ENCODE measurements around the gene ACIN1. TPM values are rescaled to one million over a fixed set of nuclear protein-coding genes. Genes with fewer than 3 reads are reported as not detected.

Gene ACIN1
- total RNA-seq, 2 experiments from 2014 or later: 132 to 139 TPM

DNA sequence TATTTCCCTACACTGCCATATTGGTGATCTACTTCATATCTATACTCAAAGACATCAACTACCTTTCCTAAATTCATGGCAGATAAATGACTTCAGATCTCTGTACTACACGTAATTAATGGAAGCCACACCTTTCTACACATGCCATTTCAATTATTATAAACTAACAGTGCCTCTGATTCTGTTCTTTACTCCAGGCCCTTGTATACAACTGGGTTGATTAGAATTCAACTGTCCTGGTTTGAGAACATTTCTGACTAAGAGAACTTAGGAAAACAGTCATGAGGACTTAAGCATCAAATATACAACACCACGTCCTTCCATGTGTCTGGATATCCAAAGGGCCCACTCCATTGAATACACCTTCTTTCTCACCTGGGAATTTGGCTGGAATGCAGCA, 1.8 kb downstream of the ACIN1 start:
- no peak overlapping the region for H3K4me3 Mint-ChIP-seq
- H3K27me3 Mint-ChIP-seq: no peaks in the 10 kb centered on the region
- ATAC-seq (no peak), DNase-seq (no peak)
- intact Hi-C loops (cut with micrococcal nuclease): no loop called here
- CTCF ChIA-PET: interaction anchor here (0.7 to 8.6 kb wide), 8 partner anchors 12 to 107 kb away, joined by 3 to 84 read pairs (median 6); partner anchors contain the start of gene CDH24
- POLR2A ChIA-PET: no interaction called here
- H3K9me3 Mint-ChIP-seq: no peaks in the 10 kb centered on the region
- H3K36me3 Mint-ChIP-seq (ENCODE audit: low read depth): peaks cover 39% of the 10 kb centered on the region
- TF ChIP-seq CTCF (IDR thresholded peaks at IDR 0.05): no peak
- H3K27ac Mint-ChIP-seq: no peak overlapping the region
- H3K4me1 Mint-ChIP-seq (ENCODE audit: low read depth): peaks cover 38% of the 10 kb centered on the region

GRCh38 chr14:23091294-23092225, 3.4 kb downstream of the ACIN1 start:
- DNase-seq (no peak), ATAC-seq (no peak)
- H3K4me3 Mint-ChIP-seq: no peak overlapping the region
- ChIA-PET POLR2A (interaction anchor here (0.6 to 3.0 kb wide), 5 partner anchors 10 to 1796 kb away, joined by 3 to 10 read pairs (median 4); no protein-coding TSS in a partner anchor), CTCF (interaction anchor here (0.6 to 8.6 kb wide), 12 partner anchors 10 to 512 kb away, joined by 3 to 84 read pairs (median 6); partner anchors contain the start of gene CDH24)
- no peaks in the 10 kb centered on the region for H3K9me3 Mint-ChIP-seq
- TF ChIP-seq CTCF (IDR thresholded peaks at IDR 0.05): no peak
- no peak overlapping the region for H3K27ac Mint-ChIP-seq
- intact Hi-C loops (cut with micrococcal nuclease): no loop called here
- H3K27me3 Mint-ChIP-seq: no peaks in the 10 kb centered on the region
- H3K4me1 Mint-ChIP-seq (ENCODE audit: low read depth): peaks cover 36% of the 10 kb centered on the region
- peaks cover 37% of the 10 kb centered on the region for H3K36me3 Mint-ChIP-seq (ENCODE audit: low read depth)

DNA sequence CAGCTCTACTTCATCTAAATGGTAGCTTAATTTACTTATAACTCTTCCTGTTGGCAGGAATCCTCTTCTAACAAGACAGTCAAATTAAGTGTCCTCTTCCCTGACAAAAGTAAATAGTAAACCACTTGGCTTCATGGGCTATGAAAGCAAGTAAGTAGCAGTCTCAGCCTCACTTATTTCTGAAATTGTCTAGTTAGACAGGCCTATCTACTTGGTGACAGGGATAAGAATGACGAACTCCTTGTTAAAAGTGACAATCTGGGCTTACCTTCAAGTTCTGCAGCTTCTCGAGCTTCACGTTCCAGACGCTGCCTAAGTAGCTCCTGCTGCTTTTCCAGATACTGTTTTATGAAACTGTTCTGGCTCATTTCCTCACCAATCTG, 4.7 kb downstream of the ACIN1 start:
- intact Hi-C loops (cut with micrococcal nuclease): no loop called here
- Mint-ChIP-seq H3K4me3 (no peak overlapping the region), H3K4me1 (ENCODE audit: low read depth) (peaks cover 46% of the 10 kb centered on the region), H3K9me3 (no peaks in the 10 kb centered on the region), H3K27me3 (no peaks in the 10 kb centered on the region), H3K36me3 (ENCODE audit: low read depth) (peaks cover 43% of the 10 kb centered on the region), H3K27ac (no peak overlapping the region)
- TF ChIP-seq CTCF (IDR thresholded peaks at IDR 0.05): no peak
- ChIA-PET POLR2A (interaction anchor here (2.9 to 3.0 kb wide), 2 partner anchors 8 to 13 kb away, joined by 10 read pairs; no protein-coding TSS in a partner anchor), CTCF (interaction anchor here (1.0 to 8.6 kb wide), 8 partner anchors 9 to 96 kb away, joined by 3 to 84 read pairs (median 3); no protein-coding TSS in a partner anchor)
- DNase-seq (no peak), ATAC-seq (no peak)

DNA sequence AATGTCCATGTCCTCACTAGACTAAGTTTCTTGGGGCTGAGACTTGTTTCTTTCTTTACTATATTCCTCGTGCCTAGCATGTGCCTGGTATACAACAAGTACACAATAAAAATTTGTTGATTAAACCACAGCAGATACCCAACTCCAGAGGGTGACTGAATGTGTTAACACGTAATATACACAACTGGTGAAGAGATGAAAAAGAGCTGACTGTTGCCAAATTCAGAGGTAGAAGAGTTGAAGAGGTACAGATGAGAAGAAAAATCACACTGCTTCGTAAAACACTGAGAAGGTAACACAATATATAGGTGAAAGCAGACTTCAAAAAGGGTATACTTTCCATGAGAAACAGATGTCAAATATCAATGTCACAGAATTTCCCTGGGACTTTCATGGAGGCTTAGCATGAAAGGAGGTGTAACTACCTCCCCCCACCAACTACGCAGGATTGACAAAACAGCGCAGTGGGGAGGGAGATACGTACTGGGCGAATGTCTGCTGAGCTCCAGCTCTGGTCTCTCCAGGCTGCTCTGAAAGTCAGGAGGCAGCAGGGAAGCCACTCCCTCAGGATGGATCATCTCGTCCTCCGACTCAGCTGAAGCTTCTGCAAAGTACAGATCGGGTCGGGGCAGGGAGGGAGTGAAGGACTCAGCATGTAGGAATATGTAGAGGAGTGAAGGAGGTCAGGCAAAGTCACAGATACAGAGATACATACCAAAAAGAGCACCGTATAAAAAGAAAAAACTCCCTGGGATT, 5.3 kb downstream of the ACIN1 start:
- POLR2A ChIA-PET: interaction anchor here (1.0 to 3.0 kb wide), 3 partner anchors 8 to 13 kb away, joined by 3 to 10 read pairs (median 10); no protein-coding TSS in a partner anchor
- no peaks in the 10 kb centered on the region for H3K27me3 Mint-ChIP-seq
- DNase-seq (no peak), ATAC-seq (no peak)
- CTCF ChIA-PET: interaction anchor here (0.7 to 8.6 kb wide), 10 partner anchors 10 to 103 kb away, joined by 3 to 84 read pairs (median 3); no protein-coding TSS in a partner anchor
- peaks cover 48% of the 10 kb centered on the region for H3K4me1 Mint-ChIP-seq (ENCODE audit: low read depth)
- no peaks in the 10 kb centered on the region for H3K9me3 Mint-ChIP-seq
- no peak overlapping the region for H3K4me3 Mint-ChIP-seq
- H3K27ac Mint-ChIP-seq: no peak overlapping the region
- TF ChIP-seq CTCF (IDR thresholded peaks at IDR 0.05): no peak
- peaks cover 45% of the 10 kb centered on the region for H3K36me3 Mint-ChIP-seq (ENCODE audit: low read depth)
- intact Hi-C loops (cut with micrococcal nuclease): no loop called here

Data from activated CD8-positive, alpha-beta T cell treated with anti-CD3 and anti-CD28 coated beads for 36 hours (primary cell).